Right atrium auricular region (tissue), 2 donors: Measurements from ENCODE around the gene ALPG. TPM values are rescaled to one million over a fixed set of nuclear protein-coding genes. Genes with fewer than 3 reads are reported as not detected.

Source experiments
- DNase-seq: peaks from one replicate; pipeline ENCODE4 v3.0.0-alpha.2; 2019; ENCODE audit warnings: low spot score
- H3K27ac ChIP-seq, 2 donors: fragments of 200-600 bp; sonication (generic); 1 replicate in 1 of 2; 2 replicates in 1 of 2; pipeline ENCODE4 v1.5.1; 2016 to 2019
- H3K27me3 ChIP-seq, 2 donors: fragments of 200-600 bp; sonication (generic); one replicate each; pipeline versions ENCODE4 v1.5.1 to v1.6.0; 2017 to 2019
- H3K36me3 ChIP-seq: fragments of 200-600 bp; sonication (generic); one replicate; pipeline ENCODE4 v1.5.1; 2016
- H3K4me1 ChIP-seq, 2 donors: fragments of 200-600 bp; sonication (generic); one replicate each; pipeline versions ENCODE4 v1.5.1 to v1.6.0; 2017 to 2019
- H3K4me3 ChIP-seq, 2 donors: fragments of 200-600 bp; sonication (generic); 1 replicate in 1 of 2; 2 replicates in 1 of 2; pipeline ENCODE4 v1.5.1; 2017 to 2019; ENCODE audit warnings: mild to moderate bottlenecking in 1 of 2, moderate library complexity in 1 of 2
- H3K9me3 ChIP-seq, 2 donors: fragments of 200-600 bp; sonication (generic); one replicate each; pipeline ENCODE4 v1.5.1; 2019
- CTCF ChIP-seq, 2 donors: fragments of 200-600 bp; sonication (generic); IDR thresholded peaks; one replicate each; pipeline ENCODE4 v1.5.1; 2019; ENCODE audit warnings: antibody characterized with exemption in 2 of 2
- total RNA-seq, 2 donors: library from RNA; depleted of rRNA; stranded (reverse); fragments of >200 nt; gene quantifications; one replicate each; pipeline ENCODE4 v1.1.0, GENCODE V29; 2016

The ALPG gene
- total RNA-seq, 2 donors from 2014 or later = not detected

- Histone ChIP-seq H3K9me3 (no peaks in the 10 kb centered on the region), H3K36me3 (no peaks in the 10 kb centered on the region), H3K27me3 (no peaks in the 10 kb centered on the region), H3K27ac (no peak overlapping the region), H3K4me3 (no peak overlapping the region), H3K4me1 (no peaks in the 10 kb centered on the region)
- DNase-seq = no peak
- no peak for TF ChIP-seq CTCF (IDR thresholded peaks at IDR 0.05)
These were observed 29.2 kb downstream of the ALPG start for GRCh38 chr2:232435805-232436204.

- H3K9me3 ChIP-seq = no peaks in the 10 kb centered on the region
- no peak for DNase-seq
- TF ChIP-seq CTCF (IDR thresholded peaks at IDR 0.05) = no peak
These were observed 29.9 kb downstream of the ALPG start for GRCh38 chr2:232436381-232437194.

GRCh38 chr2:232437195-232437571 lies 30.5 kb downstream of the ALPG start:
- no peak overlapping the region for H3K4me3 ChIP-seq
- TF ChIP-seq CTCF (IDR thresholded peaks at IDR 0.05) = no peak
- no peaks in the 10 kb centered on the region for H3K36me3 ChIP-seq
- no peak overlapping the region for H3K27ac ChIP-seq
- H3K27me3 ChIP-seq = no peaks in the 10 kb centered on the region
- H3K9me3 ChIP-seq = no peaks in the 10 kb centered on the region
- DNase-seq = no peak
- H3K4me1 ChIP-seq = no peaks in the 10 kb centered on the region

More at GRCh38 chr2:232436381-232437194, 29.9 kb downstream of the ALPG start:
- no peak overlapping the region for H3K4me3 ChIP-seq
- no peaks in the 10 kb centered on the region for H3K4me1 ChIP-seq
- no peaks in the 10 kb centered on the region for H3K27me3 ChIP-seq
- no peak overlapping the region for H3K27ac ChIP-seq
- no peaks in the 10 kb centered on the region for H3K36me3 ChIP-seq

GRCh38 chr2:232438091-232438490 lies 31.4 kb downstream of the ALPG start:
- no peaks in the 10 kb centered on the region for H3K9me3 ChIP-seq
- DNase-seq = no peak
- no peaks in the 10 kb centered on the region for H3K27me3 ChIP-seq
- TF ChIP-seq CTCF (IDR thresholded peaks at IDR 0.05) = no peak
- H3K27ac ChIP-seq = no peak overlapping the region
- H3K4me1 ChIP-seq = no peaks in the 10 kb centered on the region
- H3K4me3 ChIP-seq = no peak overlapping the region
- H3K36me3 ChIP-seq = no peaks in the 10 kb centered on the region

GRCh38 chr2:232438951-232439757 lies 32.5 kb downstream of the ALPG start:
- H3K4me1 ChIP-seq = no peaks in the 10 kb centered on the region
- no peaks in the 10 kb centered on the region for H3K36me3 ChIP-seq
- H3K27me3 ChIP-seq = no peaks in the 10 kb centered on the region
- no peak overlapping the region for H3K4me3 ChIP-seq
- H3K27ac ChIP-seq = no peak overlapping the region
- H3K9me3 ChIP-seq = no peaks in the 10 kb centered on the region
- no peak for DNase-seq
- TF ChIP-seq CTCF (IDR thresholded peaks at IDR 0.05) = peak; percentile 57 to 64
